Activated T-helper 1 cell treated with anti-CD3 and anti-CD28 coated beads, Interleukin-12 subunit alpha, Interleukin-12 subunit beta, Interleukin-2, Interleukin-4 antibody, amounts not matched to agents 30 ng/mL and 10 ng/mL and 1 ng/mL, durations not matched to agents 14 hours and 24 hours and 36 hours (primary cell): ENCODE data around the gene CPEB1. TPM values are rescaled to one million over a fixed set of nuclear protein-coding genes. Genes with fewer than 3 reads are reported as not detected.

ENCODE experiments used
- DNase-seq: peaks from one replicate; pipeline ENCODE4 v3.0.0; 2021; ENCODE audit warnings: low spot score
- H3K27ac Mint-ChIP-seq: one replicate; pipeline ENCODE4 v1.8.0; 2021; ENCODE audit warnings: mild to moderate bottlenecking, mixed read lengths
- H3K27me3 Mint-ChIP-seq: one replicate; pipeline ENCODE4 v1.8.0; 2022; ENCODE audit warnings: mild to moderate bottlenecking, moderate library complexity, mixed read lengths; ENCODE audit not compliant: insufficient read depth
- H3K36me3 Mint-ChIP-seq: one replicate; pipeline ENCODE4 v1.8.0; 2021; ENCODE audit warnings: low read depth, mixed read lengths
- H3K4me1 Mint-ChIP-seq: one replicate; pipeline ENCODE4 v1.8.0; 2021; ENCODE audit warnings: low read depth, mixed read lengths
- H3K4me3 Mint-ChIP-seq: one replicate; pipeline ENCODE4 v1.8.0; 2021; ENCODE audit warnings: mild to moderate bottlenecking, moderate library complexity, mixed read lengths
- H3K9me3 Mint-ChIP-seq: one replicate; pipeline ENCODE4 v1.8.0; 2021; ENCODE audit warnings: mixed read lengths
- intact Hi-C: fragments of 100-400 bp; cut with micrococcal nuclease; formaldehyde crosslinking; loops from one replicate; pipeline ENCODE4 v1.15.1; 2024
- total RNA-seq: library from RNA; stranded (reverse); gene quantifications from 2 replicates; pipeline ENCODE4 v1.2.3, GENCODE V29; 2022

The CPEB1 gene
- total RNA-seq, 1 donor from 2014 or later = not detected

GRCh38 chr15:82569834-82570233 lies 77.3 kb downstream of the CPEB1 start:
- no peak overlapping the region for H3K27ac Mint-ChIP-seq
- intact Hi-C loops = no loop called here
- DNase-seq = no peak
- no peaks in the 10 kb centered on the region for H3K9me3 Mint-ChIP-seq
- H3K27me3 Mint-ChIP-seq = peaks cover 19% of the 10 kb centered on the region
- no peaks in the 10 kb centered on the region for H3K4me1 Mint-ChIP-seq
- no peaks in the 10 kb centered on the region for H3K36me3 Mint-ChIP-seq
- H3K4me3 Mint-ChIP-seq = no peak overlapping the region

- Mint-ChIP-seq H3K36me3 (no peaks in the 10 kb centered on the region), H3K4me1 (no peaks in the 10 kb centered on the region), H3K9me3 (no peaks in the 10 kb centered on the region), H3K27ac (no peak overlapping the region), H3K4me3 (no peak overlapping the region), H3K27me3 (peaks cover 17% of the 10 kb centered on the region)
- DNase-seq = no peak
- intact Hi-C loops = no loop called here
Observed at GRCh38 chr15:82568986-82569385, 78.2 kb downstream of the CPEB1 start.

- Mint-ChIP-seq H3K4me1 (no peaks in the 10 kb centered on the region), H3K27me3 (peaks cover 13% of the 10 kb centered on the region), H3K9me3 (no peaks in the 10 kb centered on the region), H3K27ac (no peak overlapping the region), H3K4me3 (no peak overlapping the region), H3K36me3 (no peaks in the 10 kb centered on the region)
- no peak for DNase-seq
- intact Hi-C loops = no loop called here
Observed at GRCh38 chr15:82567661-82568060, 79.5 kb downstream of the CPEB1 start.

GRCh38 chr15:82566690-82567089 lies 80.5 kb downstream of the CPEB1 start:
- H3K4me1 Mint-ChIP-seq = no peaks in the 10 kb centered on the region
- no peaks in the 10 kb centered on the region for H3K9me3 Mint-ChIP-seq
- no peak overlapping the region for H3K4me3 Mint-ChIP-seq
- H3K36me3 Mint-ChIP-seq = no peaks in the 10 kb centered on the region
- H3K27me3 Mint-ChIP-seq = peaks cover 6% of the 10 kb centered on the region
- no peak for DNase-seq
- intact Hi-C loops = no loop called here
- H3K27ac Mint-ChIP-seq = no peak overlapping the region

- intact Hi-C loops = no loop called here
- Mint-ChIP-seq H3K27me3 (peaks cover 18% of the 10 kb centered on the region), H3K36me3 (no peaks in the 10 kb centered on the region), H3K4me1 (no peaks in the 10 kb centered on the region), H3K27ac (no peak overlapping the region), H3K4me3 (no peak overlapping the region), H3K9me3 (no peaks in the 10 kb centered on the region)
- no peak for DNase-seq
Observed at GRCh38 chr15:82558502-82558901, 88.7 kb downstream of the CPEB1 start.

- H3K36me3 Mint-ChIP-seq = no peaks in the 10 kb centered on the region
- H3K4me1 Mint-ChIP-seq = no peaks in the 10 kb centered on the region
- H3K4me3 Mint-ChIP-seq = no peak overlapping the region
- peaks cover 25% of the 10 kb centered on the region for H3K27me3 Mint-ChIP-seq
- H3K9me3 Mint-ChIP-seq = no peaks in the 10 kb centered on the region
- intact Hi-C loops = no loop called here
- DNase-seq = no peak
- no peak overlapping the region for H3K27ac Mint-ChIP-seq
Observed at GRCh38 chr15:82556315-82557035, 90.7 kb downstream of the CPEB1 start.

GRCh38 chr15:82554849-82555248 lies 92.3 kb downstream of the CPEB1 start:
- peaks cover 36% of the 10 kb centered on the region for H3K27me3 Mint-ChIP-seq
- no peaks in the 10 kb centered on the region for H3K9me3 Mint-ChIP-seq
- no peaks in the 10 kb centered on the region for H3K36me3 Mint-ChIP-seq

GRCh38 chr15:82554351-82554750 lies 92.8 kb downstream of the CPEB1 start:
- Mint-ChIP-seq H3K36me3 (no peaks in the 10 kb centered on the region), H3K27me3 (peaks cover 36% of the 10 kb centered on the region), H3K27ac (no peak overlapping the region), H3K9me3 (no peaks in the 10 kb centered on the region), H3K4me3 (no peak overlapping the region), H3K4me1 (peaks cover 5% of the 10 kb centered on the region)
- intact Hi-C loops = no loop called here
- no peak for DNase-seq

More at GRCh38 chr15:82554849-82555248, 92.3 kb downstream of the CPEB1 start:
- Mint-ChIP-seq H3K27ac (no peak overlapping the region), H3K4me3 (no peak overlapping the region), H3K4me1 (peaks cover 5% of the 10 kb centered on the region)
- intact Hi-C loops = no loop called here
- DNase-seq = no peak

- peaks cover 36% of the 10 kb centered on the region for H3K27me3 Mint-ChIP-seq
- H3K4me1 Mint-ChIP-seq = peaks cover 6% of the 10 kb centered on the region
- intact Hi-C loops = no loop called here
- no peak overlapping the region for H3K4me3 Mint-ChIP-seq
- H3K36me3 Mint-ChIP-seq = no peaks in the 10 kb centered on the region
- no peak for DNase-seq
- H3K27ac Mint-ChIP-seq = no peak overlapping the region
- no peaks in the 10 kb centered on the region for H3K9me3 Mint-ChIP-seq
Observed at GRCh38 chr15:82553846-82554245, 93.3 kb downstream of the CPEB1 start.

- H3K4me1 Mint-ChIP-seq = peaks cover 12% of the 10 kb centered on the region
- H3K27ac Mint-ChIP-seq = no peak overlapping the region
- intact Hi-C loops = no loop called here
- peaks cover 35% of the 10 kb centered on the region for H3K27me3 Mint-ChIP-seq
- DNase-seq = no peak
- H3K9me3 Mint-ChIP-seq = no peaks in the 10 kb centered on the region
- H3K4me3 Mint-ChIP-seq = no peak overlapping the region
- no peaks in the 10 kb centered on the region for H3K36me3 Mint-ChIP-seq
Observed at GRCh38 chr15:82552861-82553260, 94.3 kb downstream of the CPEB1 start.

- no peaks in the 10 kb centered on the region for H3K9me3 Mint-ChIP-seq
- intact Hi-C loops = no loop called here
- H3K4me3 Mint-ChIP-seq = no peak overlapping the region
- H3K36me3 Mint-ChIP-seq = no peaks in the 10 kb centered on the region
- peaks cover 12% of the 10 kb centered on the region for H3K4me1 Mint-ChIP-seq
- H3K27me3 Mint-ChIP-seq = peaks cover 30% of the 10 kb centered on the region
- DNase-seq = no peak
- H3K27ac Mint-ChIP-seq = no peak overlapping the region
Observed at GRCh38 chr15:82551646-82552247, 95.4 kb downstream of the CPEB1 start.

GRCh38 chr15:82549199-82549665 lies 97.9 kb downstream of the CPEB1 start:
- no peak overlapping the region for H3K4me3 Mint-ChIP-seq
- peaks cover 12% of the 10 kb centered on the region for H3K4me1 Mint-ChIP-seq
- intact Hi-C loops = loop anchor here (10.0 kb wide), 2 partner anchors 516 to 1254 kb away; partner anchors contain the start of gene BTBD1
- H3K36me3 Mint-ChIP-seq = no peaks in the 10 kb centered on the region
- no peak overlapping the region for H3K27ac Mint-ChIP-seq
- peaks cover 34% of the 10 kb centered on the region for H3K27me3 Mint-ChIP-seq
- H3K9me3 Mint-ChIP-seq = no peaks in the 10 kb centered on the region
- DNase-seq = no peak

- H3K9me3 Mint-ChIP-seq = no peaks in the 10 kb centered on the region
- DNase-seq = no peak
- H3K36me3 Mint-ChIP-seq = no peaks in the 10 kb centered on the region
- no peak overlapping the region for H3K27ac Mint-ChIP-seq
- peaks cover 34% of the 10 kb centered on the region for H3K27me3 Mint-ChIP-seq
- intact Hi-C loops = loop anchor here (10.0 kb wide), 2 partner anchors 516 to 1254 kb away; partner anchors contain the start of gene BTBD1
- peaks cover 12% of the 10 kb centered on the region for H3K4me1 Mint-ChIP-seq
- H3K4me3 Mint-ChIP-seq = no peak overlapping the region
Observed at GRCh38 chr15:82548700-82549099, 98.5 kb downstream of the CPEB1 start.
